GM20431 (cell line): ENCODE results near the gene BZW2.

Source experiments
- in situ Hi-C: fragments of 300-500 bp; cut with MseI, MboI; formaldehyde crosslinking; loops from one replicate; pipeline ENCODE4 v1.15.0; 2020; ENCODE audit warnings: low sequenced_read_pairs; ENCODE audit not compliant: unreplicated experiment

BZW2 gene

DNA sequence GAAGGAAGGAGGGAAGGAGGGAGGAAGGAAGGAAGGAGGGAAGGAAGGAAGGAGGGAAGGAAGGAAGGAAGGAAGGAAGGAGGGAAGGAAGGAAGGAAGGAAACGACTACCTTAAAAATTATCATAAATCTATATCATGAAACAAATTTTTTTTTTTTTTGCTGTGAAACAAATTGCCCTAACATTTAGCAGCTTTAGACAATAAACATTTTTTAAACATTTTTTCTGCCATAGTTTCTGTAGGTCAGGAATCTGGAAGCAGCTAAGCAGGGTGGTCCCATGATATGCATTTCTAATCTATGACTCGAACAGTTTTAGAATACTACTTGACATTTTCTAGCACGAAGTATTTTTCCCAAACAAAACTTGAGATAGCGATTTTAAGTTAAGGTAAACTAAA lies 64.7 kb downstream of the BZW2 start:
- in situ Hi-C loops = no loop called here

DNA sequence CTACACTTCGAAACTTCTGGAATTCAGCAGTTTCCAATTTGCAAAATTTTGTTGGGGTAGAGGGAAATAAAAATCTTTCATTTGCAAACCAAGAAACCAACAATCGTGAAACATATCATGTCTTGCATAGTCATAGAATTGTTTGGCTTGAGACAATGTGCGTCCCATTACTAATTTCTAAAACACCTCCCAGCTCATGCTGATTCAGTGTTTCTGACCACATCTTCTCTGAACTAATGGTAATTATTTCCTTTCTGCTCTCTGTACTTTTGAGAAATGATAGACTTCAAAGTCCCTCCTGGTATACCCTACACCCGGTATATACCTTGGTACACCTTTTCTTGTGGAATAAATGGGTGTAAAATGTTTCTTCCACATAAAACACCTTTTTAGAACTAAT lies 65.7 kb downstream of the BZW2 start:
- in situ Hi-C loops = no loop called here

DNA sequence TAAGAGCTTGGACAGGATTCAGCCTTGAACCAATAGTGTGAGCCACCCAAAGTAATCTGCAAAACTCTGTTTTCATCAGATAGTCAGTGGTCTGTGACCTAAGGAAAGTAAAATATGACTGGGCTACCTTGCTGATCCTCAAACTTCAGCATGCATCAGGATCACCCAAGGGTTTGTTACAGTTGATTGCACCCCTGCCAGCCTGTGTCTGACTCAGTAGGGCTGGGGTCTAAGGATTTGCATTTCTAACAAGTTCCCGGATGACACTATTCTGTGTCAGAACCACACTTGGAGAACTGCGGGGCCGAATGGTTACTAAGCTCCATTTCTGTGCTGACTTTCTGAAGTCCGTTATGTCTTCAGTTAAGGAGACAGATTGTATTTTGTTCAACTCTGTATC lies 66.9 kb downstream of the BZW2 start:
- in situ Hi-C loops = no loop called here

DNA sequence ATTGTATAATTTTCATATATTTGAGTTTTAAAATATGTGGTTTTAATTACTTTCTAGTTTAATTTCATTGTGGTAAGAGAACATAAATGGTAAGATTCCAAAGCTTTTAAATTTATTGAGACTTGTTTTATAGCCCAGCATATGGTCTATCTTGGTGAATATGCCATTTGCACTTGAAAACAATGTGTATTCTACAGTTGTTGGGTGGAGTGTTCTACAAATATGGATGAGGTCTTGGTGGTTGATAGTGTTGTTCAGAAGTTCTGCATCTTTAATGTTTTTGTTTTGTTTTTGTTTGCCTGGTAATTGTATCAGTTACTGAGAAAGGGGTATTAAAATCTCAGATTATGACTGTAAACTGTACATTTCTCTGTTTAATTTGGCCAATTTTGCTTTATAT lies 69.9 kb downstream of the BZW2 start:
- in situ Hi-C loops = no loop called here

DNA sequence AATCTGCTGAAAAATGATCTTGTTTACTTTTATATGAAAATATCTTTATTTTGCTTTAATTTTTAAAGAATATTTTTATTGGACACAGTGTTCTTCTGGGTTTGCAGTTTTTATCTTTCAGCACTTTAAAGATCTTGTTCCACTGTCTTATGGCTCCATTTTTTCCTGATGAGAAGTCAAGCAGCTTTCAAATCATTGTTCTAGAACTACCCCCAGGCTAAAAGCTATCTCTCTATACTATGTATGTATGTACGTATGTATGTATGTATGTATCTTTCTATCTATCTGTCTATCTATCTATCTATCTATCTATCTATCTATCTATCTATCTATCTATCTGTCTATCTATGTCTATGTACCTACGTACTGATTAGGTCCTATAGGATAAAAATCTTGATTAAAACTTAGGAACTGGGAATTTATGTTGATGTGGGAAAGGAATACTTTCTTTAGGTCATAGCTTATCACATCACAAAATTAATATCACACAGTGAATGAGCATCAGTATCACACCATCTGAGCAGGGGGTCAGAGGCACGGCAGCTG lies 72.2 kb downstream of the BZW2 start:
- in situ Hi-C loops = no loop called here

DNA sequence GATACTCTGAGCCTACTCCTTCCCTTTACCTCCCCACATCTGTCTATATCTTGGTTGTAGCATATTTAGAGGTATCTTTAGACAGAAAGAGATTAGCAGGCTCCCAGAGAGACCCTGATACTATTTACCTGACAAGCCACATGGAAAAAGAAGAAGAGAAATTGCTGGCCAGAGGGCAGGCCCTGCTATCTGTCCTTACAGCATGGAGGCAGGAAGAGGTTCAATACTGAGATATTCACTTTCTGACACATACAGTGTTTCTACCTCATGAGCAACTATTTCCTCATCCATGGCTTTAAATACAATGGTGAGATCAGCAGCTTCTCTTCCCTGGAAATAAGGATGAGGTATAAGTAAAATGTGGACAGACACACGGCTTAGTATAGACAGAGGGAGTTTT lies 73.7 kb downstream of the BZW2 start:
- in situ Hi-C loops = no loop called here

DNA sequence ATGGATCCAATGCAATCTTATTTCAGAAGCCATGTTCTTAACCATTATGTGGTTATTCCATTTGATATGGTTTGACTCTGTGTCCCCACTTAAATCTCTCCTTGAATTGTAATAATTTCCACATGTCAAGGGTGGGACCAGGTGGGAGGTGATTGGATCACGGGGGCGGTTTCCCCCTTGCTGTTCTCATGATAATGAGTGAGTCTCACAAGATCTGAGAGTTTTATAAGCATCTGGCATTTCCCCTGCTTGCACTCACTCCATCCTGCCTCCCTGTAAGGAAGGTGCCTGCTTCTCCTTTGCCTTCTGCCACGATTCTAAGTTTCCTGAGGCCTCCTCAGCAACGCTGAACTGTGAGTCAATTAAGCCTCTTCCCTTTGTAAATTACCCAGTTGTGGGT lies 75.6 kb downstream of the BZW2 start:
- in situ Hi-C loops = no loop called here

DNA sequence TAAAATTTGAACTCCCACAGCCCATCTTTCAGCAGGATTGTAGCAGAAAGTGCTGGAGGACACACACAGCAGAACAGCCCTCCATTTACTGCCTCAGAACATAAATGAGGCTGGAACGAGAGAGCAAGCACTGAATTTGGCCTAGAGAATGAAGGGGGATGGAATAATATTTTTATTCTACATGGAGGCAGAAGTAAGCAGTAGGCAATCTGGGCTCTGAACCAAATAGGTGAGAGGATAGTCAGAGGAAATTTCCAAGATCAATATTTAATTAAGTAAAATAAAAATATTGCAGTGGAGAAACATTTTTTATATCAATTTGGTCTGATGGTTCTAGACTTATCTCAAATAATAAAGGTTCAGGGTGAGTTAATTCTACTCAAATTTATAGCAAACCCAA lies 78.4 kb downstream of the BZW2 start:
- in situ Hi-C loops = no loop called here

DNA sequence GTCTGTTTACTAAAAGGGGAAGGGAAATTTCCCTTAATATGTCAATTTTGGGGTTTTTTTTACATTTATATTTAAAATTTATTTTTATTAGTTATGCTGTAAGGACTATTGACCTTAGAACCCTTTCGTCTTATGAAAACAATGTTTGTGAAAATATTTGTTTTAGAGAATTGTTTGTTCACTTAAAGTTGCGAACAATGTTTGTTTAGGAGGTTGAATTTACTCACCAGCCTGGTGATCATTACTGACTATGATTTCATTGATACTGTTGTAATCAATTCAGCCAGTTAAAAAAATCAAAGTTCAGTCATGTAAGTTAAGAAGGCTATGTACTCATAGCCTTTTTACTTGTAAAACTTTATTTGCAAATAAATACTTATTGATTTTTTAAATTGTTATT lies 80.2 kb downstream of the BZW2 start:
- in situ Hi-C loops = no loop called here

DNA sequence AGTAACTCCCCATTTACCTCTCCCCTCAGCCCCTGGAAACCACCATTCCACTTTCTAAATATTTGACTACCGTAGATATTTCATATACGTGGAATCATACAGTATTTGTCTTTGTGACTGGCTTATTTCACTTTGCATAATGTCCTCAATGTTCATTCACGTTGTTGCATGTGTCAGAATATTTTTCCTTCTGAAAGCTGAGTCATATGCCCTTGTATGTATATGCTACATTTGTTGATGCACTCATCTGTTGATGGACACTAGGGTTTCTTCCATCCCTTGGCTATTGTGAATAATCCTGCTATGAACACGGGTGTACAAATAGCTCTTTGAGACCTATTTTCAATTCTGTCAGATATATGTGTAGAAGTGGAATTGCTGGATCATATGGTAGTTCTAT lies 81.8 kb downstream of the BZW2 start:
- in situ Hi-C loops = no loop called here

DNA sequence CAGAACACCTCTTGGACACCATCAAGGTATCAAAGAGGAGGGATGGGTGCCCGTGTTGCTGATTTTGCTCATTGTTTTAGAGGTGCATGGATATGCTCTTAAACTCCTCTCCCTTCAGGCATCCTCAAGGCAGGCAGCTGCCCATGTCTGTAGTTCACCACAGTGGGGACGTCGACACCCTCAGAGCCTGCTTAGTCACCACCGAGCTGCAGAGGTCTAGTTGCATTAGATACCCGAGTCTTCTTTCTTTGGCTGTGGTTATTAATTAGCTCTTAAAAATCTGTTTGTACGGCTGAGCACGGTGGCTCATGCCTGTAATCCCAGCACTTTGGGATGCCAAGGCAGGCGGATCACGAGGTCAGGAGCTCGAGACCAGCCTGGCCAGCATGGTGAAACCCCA lies 82.8 kb downstream of the BZW2 start:
- in situ Hi-C loops = no loop called here

DNA sequence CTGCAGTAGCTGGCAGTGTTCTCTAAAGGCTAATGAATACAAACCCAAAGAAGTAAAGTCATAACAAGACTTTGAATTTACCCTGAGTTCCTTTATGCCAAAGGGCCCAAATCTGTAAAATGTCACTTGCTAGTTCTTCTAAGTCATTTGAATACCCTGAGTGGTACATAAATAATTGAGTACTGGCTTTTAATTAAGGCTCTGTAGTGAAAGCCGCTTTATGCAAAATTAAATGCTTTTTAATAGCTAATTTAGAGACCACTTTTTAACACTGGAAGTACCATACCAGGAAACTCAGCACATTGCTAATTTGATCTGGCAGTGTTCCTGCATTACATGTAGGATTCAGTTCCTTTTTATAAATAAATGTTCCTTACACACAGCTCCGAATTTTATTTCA lies 83.6 kb downstream of the BZW2 start:
- in situ Hi-C loops = no loop called here

DNA sequence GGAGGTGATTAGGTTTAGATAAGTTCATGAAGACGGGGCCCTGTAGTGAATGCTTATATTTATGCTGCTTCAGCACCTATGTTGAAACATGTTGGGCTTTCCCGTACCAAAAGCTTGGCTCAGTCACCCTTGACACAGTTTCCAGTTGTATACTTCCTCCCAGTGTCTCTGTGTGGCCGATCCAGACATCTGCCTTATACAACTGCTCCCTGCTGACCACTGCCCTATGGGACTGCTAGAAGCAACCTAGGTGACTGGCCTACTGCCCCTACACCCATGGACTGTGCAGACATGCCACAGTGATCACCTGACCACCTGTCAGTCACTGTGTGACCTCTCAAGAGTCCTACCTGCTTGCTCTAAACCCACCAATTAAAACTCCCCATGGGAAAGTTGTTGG lies 85.0 kb downstream of the BZW2 start:
- in situ Hi-C loops = no loop called here

DNA sequence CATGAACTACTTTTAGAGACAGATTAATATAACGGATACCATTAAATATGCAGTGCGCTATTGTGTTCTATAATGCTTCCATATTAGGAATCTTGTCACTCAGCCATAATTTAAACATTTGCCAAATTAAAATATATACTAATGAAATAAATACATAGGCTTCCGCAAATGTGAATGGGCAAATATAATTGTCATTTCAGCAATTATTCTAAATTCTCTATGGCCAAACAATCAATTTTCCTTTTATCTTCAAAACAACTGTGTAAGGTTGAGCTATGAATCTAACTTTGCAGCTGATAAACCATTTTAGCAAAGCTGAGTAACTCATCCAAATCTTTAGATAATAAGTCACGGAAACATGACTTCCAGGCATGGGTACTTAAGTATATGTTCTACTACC lies 86.8 kb downstream of the BZW2 start:
- in situ Hi-C loops = no loop called here

DNA sequence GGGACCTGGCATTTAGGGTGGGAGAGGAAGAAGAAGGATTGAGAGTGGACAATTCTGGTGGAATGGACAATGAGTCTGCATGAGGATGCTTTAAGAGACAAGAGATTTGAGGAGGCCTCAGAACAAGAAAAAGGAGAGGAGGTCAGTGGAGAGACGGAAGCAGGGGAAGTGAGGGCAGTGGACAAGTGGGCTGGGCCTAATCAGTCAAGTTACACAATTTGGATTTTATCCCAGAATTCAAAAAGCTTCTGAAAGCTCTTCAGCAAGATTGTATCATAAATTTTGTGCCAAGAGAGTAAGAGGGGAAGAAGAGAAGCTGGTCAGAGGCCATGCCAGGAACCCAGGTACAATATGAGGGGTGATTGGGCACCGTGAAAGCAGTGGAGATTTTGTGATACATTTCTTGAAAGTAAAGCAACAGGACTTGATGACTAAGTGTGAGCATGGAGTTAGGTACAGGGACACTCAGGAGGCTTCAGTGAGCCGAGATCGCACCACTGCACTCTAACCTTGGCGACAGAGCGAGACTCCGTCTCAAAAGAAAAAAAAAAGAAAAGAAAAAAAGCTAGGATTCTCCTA lies 88.3 kb downstream of the BZW2 start:
- in situ Hi-C loops = no loop called here

DNA sequence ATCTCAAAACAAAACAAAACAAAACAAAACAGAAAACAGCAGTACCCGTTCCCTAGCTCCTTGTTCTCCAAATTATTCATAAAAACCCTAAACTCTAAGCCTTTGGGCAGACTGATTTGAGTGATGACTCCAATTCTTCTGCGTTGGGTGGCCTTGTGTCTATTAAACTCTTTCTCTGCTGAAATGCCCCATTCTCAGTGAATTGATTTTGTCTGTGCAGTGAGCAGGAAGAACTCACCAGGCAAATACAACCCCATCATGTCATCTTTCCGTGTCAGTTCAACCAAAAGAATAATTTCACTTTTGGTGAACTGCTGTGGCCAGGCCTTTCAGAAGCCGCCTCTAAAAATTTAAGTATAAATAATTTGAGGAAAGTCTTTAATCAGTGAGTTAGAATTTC lies 89.0 kb downstream of the BZW2 start:
- in situ Hi-C loops = no loop called here

DNA sequence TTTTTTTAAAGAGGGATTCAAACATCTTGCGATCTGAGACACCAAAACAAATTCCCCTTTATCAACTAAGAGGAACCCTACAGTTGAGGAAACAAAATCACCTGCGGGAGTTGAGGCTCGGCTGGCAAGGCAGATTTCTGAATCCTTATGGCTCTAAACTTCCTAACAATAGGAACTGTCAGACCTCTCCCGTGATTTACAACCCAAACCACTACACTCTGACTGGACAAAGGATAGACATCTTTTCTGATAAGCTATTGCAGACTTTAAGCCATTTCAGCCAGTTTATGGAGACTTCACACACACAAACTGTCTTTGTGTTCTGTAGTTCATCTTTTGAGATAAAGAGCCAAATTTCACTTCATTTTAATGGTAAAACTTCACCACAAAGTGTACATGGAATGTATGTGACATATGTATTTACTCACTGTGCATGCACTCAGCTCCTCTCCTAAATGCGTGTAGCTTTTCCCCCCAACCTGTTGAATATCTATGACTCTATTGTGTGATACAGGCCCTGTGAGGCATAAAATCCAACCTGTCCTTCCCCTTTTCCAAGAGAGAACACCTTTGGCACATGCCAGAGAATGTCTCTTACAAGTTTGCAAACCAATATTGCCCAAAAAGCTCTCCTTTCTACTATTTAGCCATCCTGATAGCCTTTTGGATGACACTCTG lies 92.2 kb downstream of the BZW2 start:
- in situ Hi-C loops = no loop called here

DNA sequence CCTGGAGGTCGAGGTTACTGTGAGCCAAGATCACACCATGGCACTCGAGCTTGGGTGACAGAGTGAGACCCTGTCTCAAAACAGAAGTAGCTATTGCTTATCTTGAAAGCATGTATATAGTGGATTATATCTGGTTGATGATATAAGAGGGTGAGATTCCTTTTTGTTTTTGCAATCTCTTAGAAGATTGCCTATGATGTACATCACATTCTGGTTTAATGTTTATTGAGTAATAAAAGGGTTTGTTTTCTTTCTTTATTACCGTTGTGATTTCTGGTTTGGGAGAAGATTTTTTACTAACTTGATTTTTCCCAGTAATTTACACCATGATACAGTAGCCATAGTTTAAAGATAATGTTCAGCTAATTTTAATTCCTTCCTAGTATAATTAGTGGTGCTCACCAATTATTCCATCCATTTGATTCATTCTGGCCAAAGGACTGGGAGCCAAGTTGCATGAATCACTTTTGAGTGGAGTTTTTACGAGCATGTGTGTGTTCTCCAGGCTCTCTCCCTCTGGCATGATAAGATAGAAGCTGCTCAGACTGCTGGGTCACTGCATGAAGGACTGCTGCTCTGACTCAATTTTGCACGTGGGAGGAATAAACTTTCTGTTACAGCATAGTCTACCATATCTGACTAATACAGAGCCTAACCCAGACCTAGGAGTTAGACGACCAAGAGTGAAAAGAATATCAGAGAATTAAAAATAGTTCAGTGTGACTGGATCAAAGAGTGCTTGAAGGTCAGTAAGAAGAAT lies 94.1 kb downstream of the BZW2 start:
- in situ Hi-C loops = no loop called here

DNA sequence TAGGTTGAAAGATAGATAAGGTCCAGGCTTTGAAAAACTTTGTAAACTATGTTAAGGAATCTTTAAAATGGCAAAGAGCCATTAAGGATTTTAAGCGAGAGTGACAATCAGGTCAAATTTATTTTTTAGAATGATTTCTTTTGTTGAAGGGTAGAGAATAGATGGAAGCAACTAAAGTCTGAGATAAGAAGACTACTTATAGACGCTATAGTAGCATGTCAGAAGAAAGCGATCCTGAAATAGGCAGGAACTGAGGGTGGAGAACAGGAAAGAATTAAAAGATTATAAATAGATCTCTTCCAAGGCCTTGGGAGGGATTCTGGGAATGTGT lies 94.6 kb downstream of the BZW2 start:
- in situ Hi-C loops = no loop called here

DNA sequence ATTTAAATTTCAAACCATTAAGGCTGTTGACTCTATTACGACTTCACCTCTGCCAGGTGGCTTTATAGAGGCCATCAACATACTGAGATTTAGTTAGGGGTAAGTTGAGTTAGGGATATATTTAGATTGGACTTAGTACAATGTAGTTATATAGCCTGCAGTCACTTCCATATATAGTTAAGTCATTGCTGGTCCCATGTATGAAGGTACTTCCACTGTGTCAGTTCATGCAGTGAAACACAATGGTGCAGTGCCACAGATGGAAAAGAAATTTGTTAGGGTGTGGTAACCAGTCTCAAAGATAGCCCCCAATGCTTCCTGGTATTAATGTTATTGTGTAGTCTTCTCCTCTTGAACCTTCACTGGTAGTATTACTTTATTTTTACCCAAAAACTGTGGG lies 95.0 kb downstream of the BZW2 start:
- in situ Hi-C loops = no loop called here

DNA sequence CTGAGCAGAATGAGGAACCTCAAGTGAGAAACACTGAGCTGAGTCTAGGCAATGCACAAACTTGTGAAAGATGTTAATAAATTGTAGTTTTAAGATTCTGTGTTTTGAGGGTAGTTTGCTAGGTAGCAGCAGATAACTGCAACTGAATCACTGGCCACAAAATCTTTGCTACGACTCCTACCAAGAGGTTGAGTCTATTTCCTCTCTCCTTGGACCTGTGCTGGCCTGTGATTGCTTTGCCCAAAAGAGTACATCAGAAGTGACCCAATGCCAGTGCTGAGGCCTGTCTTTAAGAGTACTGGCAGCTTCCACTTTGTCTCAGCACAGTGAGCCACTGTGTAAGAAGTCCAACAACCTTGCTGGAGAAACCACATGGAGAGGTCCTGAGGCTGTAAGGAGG lies 95.7 kb downstream of the BZW2 start:
- in situ Hi-C loops = no loop called here

DNA sequence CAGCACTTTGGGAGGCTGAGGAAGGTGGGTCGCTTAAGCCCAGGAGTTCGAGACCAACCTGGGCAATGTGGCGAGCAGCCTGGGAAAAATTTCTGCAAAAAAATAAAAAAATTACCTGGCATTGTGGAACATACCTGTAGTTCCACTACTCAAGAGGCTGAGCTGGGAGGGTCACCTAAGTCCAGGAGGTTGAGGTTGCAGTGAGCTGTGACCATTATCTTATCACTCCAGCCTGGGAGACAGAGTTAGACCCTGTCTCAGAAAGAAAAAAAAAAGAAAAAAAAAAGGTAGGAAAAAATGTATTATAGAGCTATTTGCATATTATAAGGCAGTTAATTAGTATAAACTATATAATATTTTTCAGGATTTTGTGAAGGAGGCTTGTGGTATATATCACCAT lies 96.6 kb downstream of the BZW2 start:
- in situ Hi-C loops = no loop called here
